Measurements from ENCODE around the gene STARD5.
A peak's percentile ranks its signal among the peaks of the same experiment; 100 is the strongest.

The STARD5 gene

DNA sequence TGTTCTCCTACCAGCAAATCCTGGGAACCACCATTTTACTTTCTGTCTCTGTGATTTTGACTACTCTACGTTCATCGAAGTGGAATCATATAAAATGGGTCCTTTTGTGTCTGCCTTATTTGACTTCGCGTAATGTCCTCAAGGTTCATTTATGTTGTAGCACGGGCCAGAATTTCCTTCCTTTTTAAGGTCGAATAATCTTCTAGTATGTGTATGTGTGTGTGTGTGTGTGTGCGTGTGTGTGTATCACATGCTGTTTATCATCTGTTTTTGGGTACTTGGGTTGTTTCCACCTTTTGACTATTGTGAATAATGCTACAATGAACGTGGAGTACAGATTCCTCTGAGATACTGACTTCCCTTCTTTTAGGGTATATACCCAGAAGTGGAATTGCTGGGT is 35.3 kb downstream of the STARD5 start:
- no peak for DNase-seq

DNA sequence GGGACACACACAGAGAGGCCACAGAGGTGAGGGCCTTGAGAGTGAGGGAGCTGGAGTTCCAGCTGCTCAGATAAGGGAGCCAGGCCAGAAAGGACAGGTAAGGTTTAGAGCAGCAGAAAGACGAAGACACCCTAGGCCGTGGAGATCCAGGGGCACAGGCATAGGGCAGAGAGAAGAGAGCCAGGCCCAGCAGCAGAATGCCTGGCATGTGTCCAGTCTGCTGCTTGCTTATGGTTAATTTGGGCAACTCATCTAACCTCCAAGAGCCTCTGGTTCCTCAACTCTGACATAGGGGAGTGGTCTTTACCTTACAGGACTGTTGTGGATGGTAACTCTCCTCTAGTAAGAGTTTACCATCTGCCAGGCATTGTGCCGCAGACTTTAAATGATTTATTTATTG is 35.9 kb downstream of the STARD5 start:
- DNase-seq, result no peak

DNA sequence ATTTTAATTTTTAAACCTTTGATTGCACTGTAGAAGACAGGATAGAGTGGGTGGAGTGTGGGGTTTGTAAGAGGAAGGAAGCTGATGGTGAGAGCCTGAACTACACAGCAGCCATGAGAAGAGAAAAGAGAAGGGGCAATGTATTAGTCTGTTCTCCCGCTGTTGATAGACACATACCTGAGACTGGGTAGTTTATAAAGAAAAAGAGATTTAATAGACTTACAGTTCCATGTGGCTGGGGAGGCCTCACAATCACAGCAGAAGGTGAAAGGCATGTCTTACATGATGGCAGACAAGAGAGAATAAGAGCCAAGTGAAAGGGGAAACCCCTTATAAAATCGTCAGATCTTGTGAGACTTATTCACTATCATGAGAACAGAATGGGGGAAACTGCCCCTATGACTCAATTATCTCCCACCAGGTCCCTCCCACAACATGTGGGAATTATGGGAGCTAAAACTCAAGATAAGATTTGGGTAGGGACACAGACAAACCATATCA is 37.3 kb downstream of the STARD5 start:
- DNase-seq, result no peak

DNA sequence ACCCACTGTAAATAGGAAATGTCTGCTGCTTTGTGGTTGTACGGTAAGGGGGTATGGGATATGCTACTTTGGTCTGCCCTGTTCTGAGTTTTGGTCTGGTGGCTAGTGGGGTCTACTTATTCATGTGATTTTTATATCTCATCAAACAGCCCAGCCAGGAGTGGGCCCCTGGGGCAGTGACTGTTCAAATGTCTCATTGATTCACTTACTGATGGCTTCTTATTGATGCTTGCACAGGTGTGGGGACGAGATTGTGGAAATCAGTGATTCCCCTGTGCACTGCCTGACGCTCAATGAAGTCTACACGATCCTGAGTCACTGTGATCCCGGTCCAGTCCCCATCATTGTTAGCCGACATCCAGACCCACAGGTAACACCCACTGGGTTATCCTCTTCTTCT is 38.5 kb downstream of the STARD5 start:
- no peak for DNase-seq

DNA sequence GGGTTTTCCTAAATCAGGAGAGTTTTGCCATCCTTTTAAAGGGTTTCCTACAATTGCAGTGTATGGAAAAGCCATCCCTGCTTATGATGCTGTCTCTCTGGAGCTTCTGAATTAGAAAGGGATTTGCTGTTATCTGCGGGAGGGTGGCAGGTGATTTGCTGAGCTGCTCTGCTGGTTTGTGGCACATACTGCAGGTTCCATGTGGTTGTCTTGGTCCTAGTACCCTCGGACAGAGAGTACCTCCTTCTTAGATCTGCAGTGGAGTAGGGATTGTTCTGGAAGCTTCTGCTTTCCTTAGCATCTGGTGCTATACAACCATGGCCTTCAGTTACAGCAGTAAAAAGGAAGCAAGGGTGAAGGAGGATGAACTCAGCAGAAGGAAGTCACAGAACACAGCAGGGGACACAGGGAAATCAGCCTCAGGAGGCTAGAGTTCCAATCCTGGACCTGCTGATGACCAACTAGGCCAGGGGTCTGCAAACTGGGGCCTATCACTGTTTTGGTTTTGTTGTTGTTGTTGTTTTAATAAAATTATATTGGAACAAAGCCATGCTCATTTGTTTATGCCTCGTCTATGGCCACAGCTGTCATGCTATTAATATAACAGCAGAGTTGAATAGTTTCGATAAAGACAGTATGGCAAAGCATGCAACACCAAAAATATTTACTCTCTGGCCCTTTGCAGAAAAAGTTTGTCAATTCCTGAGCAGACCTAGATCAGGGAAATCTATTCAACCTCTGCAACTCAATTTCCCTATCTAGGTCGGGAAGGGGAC is 39.5 kb downstream of the STARD5 start:
- no peak for DNase-seq

DNA sequence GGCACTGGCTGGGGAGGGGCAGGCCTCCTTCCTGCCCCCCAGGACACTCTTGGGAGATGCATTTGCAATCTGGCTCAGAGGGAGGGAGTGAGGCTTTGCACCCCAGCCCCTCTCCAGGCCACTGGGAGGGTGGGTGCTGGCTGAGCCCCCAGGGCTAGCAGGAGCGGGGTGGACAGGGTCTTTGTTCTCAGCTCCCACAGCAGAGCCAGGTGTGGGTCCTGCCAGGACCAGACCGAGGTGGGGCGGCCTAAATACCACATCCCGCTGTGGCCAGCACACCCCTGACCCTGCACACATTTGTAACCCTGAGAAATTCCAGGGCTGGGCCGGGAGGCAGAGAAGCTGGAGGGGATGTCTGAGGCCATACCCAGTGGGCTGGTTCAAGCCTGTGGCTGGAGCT is 41.0 kb downstream of the STARD5 start:
- DNase-seq, result no peak

DNA sequence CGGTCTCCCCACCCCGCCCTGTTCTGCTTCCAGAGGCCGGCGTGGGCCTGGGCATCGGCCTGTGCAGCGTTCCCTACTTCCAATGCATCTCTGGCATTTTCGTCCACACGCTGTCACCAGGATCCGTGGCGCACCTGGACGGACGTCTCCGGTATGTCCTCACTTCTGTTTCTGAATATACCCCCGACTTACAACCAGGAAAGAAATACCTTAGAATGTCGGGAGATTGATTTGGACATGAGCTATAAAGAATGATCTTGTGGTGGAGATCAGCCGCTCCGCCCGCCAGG is 41.4 kb downstream of the STARD5 start:
- DNase-seq, result no peak

DNA sequence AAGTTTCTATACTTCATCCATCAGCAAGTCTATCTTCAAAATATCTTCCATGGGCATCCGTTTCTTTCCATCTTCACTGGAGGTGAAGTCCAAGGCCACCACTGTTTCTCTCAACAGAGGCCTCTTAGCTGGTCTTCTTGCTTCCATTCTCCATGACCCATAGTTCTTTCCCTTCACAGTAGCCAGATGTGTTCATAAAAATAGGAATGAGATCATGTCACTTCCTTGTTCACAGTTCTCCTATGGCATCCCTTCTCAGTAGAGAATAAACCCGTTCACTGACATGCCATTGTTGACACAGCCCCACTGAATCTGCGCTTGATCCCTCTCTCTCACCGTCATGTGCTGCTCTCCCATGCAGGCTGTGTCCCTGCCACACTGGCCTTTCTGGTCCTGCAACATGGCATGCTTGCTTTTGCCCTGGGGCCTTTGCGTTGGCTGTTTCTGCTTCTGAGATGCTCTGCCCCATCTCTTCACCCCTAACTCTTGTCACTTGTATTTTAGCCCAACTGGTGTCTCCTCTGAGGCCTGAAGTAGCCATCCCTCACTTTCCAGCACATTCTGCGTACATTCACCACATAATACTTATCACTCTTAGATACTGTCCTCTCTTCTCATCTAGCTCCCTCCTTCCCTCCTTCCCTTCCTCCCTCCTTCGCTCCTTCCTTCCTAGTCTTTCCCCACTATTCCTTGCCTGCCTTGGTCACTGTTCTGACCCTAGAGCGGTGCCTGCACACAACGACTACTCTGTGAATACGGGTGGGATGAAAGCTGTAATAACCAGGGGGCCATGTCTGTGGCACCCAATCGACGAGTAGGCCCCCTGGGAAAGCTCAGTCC is 42.0 kb downstream of the STARD5 start:
- DNase-seq, result no peak

DNA sequence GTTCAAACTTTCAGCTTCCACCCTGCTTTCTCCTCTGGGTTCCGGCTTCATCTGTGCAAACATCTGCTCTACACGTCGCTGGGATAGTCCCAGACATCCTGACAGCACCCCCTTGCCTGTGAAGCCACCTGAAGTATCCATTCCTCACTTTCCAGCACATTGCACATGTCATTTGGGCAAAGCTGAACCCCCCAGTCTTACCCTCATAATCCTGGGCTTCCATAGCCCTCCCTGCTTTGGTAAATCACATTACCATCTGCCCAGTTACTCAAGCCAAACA is 42.5 kb downstream of the STARD5 start:
- no peak for DNase-seq

DNA sequence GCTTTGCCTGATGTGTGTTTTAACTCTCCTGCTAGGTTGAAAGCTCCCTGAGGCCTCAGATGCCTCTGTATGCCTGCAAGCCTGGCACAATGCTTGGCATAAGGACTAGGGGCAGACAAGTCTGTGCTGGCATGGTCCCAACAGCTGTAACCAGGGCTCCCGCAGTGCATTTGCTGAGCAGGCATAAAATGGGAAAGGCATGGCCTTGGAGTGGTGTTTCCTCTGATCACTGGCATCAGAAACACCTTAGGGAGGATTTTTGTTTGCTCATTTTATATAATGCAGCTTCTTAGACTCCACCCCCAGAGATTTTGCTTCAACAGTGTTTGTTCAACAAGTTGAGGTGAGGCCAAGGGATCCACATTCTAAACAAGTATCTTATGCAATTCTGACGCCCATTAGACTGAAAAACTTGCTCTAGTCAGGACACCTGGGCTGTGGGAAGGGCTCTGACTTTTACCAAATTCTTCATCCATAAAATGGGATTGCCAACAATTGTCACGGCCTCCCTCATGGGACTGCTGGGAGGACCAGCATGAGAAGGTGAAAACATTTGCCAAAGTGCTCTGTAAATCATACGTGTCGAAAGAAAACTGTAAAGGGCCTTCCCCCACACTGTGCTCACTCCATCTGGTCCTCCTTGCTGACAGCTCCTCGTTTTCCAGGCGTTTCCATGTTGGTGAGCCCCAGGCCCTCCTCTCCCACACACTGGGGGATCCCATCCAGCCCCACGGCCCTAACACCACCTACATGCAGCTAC is 43.1 kb downstream of the STARD5 start:
- no peak for DNase-seq

DNA sequence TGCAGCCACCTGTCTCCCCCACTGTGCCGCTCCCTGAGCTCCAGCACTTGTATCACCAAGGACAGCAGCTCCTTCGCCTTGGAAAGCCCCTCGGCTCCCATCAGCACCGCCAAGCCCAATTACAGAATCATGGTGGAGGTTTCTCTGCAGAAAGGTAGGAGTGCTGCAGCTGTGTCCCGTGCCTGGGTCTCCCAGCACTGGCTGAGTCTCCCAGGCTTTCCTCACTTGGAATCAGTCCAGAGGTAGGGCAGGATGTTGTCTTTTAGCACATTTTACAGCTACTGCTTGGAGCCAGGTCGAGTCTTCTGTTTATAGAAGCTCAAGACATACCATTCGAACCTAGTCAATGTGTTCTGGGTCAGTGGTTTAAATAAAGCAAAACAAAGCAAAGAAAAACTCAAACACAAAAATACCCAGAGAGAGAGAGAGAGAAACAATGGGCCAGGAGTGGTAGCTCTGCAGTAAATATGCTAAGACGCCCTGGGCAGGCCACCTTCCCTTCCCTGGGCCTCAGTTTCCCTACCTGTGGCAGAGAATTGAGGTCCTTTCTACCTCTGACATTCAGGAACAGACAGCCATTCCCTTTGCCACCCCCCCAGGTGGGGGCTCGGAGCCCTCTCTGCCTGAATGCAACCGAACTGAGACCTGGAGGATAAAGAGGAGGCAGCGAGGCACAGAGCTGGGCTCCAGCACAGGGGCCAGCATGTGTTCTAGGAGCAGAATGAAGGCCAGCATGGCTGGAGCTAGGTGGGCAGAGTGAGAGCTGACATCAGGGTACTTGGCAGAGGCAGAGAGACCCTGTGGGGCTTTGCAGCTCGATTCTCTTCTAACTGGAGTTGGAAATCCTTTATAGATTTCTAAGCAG is 44.1 kb downstream of the STARD5 start:
- DNase-seq, result no peak

DNA sequence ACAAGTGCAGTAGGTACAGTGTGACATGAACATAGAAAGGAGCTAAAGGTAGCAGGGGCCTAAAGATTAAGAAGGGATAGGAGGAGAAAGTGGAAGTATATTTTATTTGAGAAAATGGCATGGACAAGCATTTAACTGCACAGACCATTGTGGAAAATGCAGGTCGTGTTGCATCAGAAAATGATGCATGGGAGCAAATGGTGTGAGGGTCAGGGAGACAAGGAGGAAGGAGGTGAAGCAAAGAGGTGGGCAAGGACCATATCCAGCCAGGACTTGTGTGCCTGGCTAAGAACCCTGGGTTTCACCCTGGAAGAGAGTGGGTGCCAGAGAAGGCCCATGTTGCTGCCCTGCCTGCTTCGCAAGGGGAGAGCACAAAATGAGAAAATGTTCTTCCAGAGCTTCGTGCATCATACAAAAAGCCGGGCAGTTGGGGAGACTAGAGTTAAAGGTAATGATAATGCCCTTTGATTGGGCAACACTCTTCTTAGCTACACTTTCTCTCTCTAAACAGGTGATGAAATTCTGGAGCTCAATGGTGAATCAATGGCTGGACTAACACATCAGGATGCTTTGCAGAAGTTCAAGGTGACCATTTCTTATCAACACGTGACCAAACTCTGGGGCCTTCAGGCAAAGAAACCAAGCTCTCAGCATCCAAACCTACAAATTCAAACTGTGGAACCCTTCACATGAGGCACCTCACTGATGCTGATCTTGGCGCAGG is 45.5 kb downstream of the STARD5 start:
- DNase-seq, result no peak

DNA sequence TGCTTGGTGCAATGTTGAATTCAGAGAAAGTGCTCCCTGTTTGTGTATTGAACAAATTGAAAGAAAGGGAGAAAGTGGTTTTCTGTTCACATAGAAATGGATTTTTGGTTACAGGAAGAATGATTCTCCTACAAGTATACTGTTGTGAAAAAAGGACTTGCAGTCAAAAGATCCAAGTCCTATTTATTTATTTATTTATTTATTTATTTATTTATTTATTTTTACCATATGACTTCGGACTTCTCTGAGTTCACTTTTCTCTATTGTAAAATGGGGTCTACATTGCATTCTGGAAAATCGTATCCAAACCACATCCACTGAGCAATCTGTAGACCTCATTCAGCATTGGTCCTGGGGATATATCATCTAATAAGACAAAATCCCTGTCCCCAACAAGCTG is 46.1 kb downstream of the STARD5 start:
- no peak for DNase-seq

DNA sequence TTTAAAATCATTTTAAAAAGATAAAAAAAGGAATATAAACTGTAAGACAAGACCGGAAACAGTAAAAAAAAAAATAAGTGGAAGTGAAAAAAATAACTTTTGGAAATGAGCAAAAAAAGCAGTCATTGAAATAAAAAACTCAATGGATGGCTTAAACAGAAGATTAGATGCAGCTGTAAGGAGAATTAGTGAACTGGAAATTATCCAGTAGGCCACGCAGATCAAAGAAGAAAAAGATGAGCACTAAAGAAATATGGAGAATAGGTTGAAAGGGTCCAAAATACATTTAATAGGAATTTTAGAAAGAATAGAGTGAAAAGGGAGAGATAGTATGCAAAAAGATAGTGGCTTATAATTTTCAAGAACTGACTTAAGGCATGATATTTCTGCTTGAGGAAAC is 47.0 kb downstream of the STARD5 start:
- no peak for DNase-seq

DNA sequence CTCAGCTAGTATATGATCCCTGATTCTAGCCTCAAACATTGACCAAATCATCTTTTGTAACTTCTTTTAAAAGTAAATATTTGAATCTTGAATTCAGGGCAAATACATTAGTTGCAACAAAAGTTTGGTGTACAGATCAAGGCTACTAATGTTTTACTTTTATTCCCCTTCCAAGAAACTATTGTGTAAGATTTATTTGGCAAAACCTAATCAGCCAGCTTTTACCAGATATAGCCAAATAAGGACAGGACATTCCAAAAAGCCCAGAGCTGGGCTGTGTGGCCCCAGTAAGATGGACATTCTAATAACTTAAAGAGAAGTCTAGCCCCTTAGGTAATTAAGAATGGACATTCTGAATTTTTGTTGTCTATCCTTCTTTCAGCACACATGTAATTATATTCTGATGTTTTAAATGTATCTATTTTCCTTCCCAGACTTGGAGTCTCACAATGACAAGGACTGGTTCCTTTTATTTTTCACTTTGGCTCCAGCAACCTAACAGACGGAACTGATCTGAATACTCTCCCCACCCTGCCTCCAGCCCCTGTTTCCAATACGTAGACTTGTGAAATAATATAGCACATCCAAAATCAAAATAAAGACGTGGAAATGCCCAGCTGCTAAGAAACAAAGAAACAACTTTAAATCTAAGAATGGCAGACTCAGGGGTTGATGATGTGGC is 48.1 kb downstream of the STARD5 start:
- DNase-seq, result no peak

DNA sequence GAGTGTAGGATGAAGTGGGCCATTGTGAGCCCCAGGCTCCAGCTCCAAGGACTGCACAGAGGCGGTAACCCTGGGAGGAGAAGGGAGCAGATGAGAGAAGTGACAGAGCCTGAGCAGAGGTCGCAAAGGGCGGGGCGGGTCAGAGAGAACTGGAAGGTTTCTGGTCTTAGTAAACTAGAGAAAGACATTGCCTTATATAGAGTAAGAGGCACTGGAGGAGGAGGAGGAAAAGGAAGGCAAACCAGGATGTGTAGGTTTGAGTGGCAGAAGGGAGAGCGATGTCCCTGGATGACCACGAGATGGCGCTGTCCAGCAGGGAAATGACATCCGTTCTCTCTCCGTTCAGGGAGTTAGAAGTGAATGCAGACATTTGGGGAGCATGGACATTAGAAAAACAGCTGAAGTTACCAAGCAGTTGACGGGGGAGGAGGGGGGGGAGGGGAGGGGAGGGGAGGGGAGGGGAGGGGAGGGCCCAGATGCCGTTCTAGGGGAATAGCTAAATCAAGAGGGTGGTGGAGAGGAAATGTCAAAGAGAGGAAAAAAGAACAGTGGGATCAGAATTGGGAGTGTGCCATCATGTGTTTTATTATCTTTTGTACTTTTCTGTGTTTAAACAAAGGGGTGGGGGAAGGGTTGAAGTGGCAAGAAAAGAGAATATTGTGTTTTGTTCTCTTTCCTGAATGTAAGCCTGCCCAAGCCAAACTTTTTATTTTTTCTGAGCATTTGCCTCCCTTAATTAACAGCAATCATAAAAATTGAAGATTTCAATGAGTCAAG is 48.8 kb downstream of the STARD5 start:
- peak; percentile 5 for DNase-seq

DNA sequence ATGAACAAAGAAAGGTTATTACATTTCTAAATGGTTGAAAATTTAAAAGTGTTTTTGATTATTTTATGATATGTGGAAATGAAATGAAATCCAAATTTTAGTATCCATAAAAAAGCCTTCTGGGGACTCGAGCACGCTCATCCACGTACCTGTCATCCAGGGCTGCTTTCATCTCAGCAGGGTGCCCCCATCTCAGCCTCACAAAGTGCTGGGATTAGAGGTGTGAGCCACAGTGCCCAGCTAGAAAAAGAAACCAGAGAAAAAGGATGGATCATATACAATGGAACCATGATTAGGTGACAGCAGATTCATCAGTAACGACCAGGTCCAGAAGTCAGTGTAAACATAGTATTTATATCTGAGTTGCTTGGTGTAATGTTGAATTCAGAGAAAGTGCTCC is 49.7 kb downstream of the STARD5 start:
- DNase-seq, result no peak

DNA sequence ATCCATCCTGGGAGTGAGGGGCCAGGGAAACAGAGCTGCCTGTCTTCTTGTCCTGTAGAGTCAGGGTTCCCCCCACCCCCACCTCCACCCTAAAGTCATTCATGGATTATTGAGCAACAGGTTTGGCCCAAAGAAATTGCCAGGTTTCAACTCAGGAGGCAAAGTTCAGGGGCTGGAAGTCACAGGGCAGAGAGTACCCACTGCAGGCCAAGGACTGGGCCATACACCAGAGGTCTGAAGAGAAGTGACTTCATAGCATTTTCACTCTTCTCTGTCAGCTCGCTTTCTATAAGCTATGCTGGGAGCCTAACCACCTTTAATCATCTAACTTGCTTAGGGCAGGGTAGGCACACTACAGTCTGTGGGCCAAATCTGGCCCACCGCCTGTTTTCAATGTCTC is 50.1 kb downstream of the STARD5 start:
- no peak for DNase-seq

DNA sequence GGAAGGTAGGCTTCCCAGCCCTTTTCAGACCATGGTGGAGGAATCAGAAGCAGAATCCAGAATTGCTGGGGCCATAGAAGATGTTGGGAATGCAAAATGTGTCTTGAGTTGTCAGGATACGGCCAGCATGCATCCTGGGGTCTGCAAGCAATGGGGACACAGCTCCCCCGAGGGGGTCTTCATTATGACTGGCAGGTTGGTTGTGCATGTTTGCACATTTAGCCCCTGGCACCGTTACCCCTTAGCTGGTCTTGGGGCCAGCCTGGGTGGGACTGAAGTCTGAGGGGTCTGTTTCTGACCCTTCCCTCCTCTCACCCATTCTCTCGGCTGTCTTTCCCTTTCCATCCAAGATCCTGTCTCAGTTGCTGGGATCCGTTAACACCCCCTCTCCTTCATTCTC is 50.7 kb downstream of the STARD5 start:
- DNase-seq, result no peak

DNA sequence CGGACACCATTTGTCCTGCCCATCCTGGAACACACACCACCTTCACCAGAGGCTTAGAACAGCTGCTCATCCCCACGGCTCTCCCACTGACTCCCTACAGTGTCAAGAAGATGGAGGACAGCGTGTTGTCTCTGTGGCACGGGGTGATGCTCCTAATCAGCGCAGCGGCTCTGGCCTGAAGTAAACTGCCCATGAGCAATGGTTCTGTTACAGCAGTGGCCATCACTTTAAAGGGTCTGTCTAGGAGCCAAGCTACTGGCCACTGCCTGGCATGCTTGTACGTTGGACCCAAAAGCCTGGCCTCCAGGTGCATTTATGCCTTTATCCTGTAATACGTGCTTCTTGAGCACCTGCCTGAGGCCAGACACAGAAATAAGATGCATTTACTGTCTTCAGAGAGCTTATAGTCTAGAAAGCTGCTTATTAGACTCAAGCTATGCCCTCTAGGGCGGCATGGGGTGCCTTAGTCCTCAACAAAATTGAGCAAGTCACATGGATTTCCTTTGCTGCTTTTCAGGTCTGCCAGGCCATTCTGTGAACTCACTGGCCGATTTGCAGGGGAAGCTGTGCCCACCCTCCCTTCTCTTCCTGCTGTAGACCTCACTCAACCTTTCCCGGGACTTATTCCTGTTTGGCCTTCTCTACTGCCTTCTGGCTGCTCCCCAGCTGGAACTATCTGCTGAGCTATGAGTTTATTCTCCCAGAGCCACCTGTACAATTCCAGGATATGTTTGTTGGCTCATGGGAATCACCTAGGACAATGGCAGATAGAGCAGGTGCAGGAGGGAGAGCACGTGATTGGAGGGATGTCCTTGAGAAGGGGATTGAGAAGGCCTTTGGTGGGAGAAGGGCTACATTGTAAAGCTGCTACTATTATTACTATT is 51.9 kb downstream of the STARD5 start:
- no peak for DNase-seq

Measured in GOT3 (cell line).